Activated CD8-positive, alpha-beta memory T cell treated with anti-CD3 and anti-CD28 coated beads, Interleukin-2, amount 50 U/mL, for 4 hours (primary cell): ENCODE data around the gene C2orf42.
A peak's percentile ranks its signal among the peaks of the same experiment; 100 is the strongest.
"Not testable (repeated sequence)": the region's sequence is repeated elsewhere in the genome, so short reads cannot be mapped to it uniquely, and the experiment has no call there.

Source experiments
- DNase-seq: peaks from one replicate; pipeline ENCODE4 v3.0.0-alpha.2; 2020

Gene C2orf42

GRCh38 chr2:70131344-70132143 is 59.3 kb downstream of the C2orf42 start:
- DNase-seq, result not testable (repeated sequence)

GRCh38 chr2:70128005-70128404 is 62.8 kb downstream of the C2orf42 start:
- no peak for DNase-seq

- DNase-seq, result no peak
Observed at GRCh38 chr2:70126413-70126812, 64.4 kb downstream of the C2orf42 start.

DNA sequence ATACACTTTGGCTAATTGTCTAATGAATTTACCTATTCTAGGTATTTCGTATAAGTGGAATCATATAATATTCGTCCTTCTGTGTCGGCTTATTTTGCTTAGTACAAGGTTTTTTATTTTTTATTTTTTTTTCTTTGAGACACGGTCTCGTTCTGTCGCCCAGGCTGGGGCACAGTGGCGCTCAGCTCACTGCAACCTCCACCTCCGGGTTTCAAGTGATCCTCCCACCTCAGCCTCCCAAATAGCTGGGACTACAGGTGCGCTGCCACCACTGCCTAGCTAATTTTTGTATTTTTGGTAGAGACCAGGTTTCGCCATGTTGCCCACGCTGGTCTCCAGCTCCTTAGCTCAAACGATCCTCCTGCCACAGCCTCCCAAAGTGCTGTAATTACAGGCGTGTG is 65.3 kb downstream of the C2orf42 start:
- no peak for DNase-seq

- peak; percentile 67 for DNase-seq
Observed at GRCh38 chr2:70124983-70125480, 65.8 kb downstream of the C2orf42 start.

DNA sequence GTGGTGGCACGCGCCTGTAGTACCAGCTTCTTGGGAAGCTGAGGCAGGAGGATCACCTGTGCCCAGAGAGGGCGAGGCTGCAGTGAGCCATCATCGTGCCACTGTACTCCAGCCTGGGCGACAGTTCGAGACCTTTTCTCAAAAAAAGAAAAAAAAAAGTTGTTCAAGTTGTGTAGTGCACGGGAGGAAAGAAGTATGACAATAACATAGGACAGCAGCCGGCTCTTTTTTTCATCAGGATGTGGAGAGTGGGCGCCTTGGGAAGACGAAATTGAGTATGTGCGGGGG is 67.0 kb downstream of the C2orf42 start:
- no peak for DNase-seq

- DNase-seq, result no peak
Observed at GRCh38 chr2:70123051-70123828, 67.6 kb downstream of the C2orf42 start.

DNA sequence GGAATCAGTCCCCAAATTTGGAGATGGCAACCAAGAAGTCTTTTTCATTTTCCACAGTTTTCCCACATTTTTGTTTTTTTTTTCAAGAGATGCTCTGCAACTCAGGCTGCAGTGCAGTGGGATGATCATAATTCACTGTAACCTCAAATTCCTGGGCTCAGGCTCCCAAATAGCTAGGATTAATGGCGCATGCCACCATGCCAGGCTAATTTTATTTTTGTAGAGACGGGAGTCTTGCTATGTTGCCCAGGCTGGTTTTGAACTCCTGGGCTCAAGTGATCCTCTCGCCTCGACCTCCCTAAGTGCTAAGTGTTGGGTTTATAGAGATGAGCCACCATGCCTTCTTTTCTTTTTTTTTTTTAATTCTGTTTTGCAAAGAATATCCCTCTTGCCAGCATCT is 68.3 kb downstream of the C2orf42 start:
- no peak for DNase-seq

- DNase-seq, result no peak
Observed at GRCh38 chr2:70121627-70122372, 69.0 kb downstream of the C2orf42 start.

DNA sequence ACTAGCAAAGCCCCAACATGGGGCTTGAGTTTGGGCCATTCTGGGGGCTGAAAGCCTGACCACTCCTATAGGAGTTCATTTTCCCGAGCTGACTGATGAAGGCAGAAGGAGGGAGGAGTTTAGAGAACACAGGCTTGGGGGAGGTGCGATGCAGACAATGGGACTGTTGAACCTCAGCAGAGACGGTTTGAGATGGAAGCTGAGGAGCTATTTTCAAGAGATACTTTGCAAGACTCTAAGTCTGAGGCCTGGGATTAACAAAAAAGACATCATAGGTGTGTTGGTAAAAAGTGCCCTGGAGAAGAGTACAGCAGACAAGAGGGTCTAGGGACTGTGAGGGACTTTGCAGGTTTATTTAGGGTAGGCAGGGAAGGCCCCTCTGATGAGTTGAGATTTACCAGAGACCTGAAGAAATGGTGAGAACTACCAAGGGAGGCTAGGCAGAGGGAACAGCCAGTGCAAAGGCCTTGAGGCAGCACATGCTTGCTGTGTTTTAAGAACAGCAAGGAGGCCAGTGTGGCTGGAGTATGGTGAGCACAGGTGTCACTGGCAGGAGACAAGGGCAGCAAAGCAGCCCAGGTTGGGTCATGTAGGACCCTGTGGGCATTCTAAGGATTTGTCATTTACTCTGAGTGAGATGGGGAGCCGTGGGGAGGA is 71.9 kb downstream of the C2orf42 start:
- no peak for DNase-seq

GRCh38 chr2:70116936-70117552 is 73.8 kb downstream of the C2orf42 start:
- DNase-seq, result no peak

GRCh38 chr2:70115646-70116442 is 75.0 kb downstream of the C2orf42 start:
- DNase-seq, result no peak

DNA sequence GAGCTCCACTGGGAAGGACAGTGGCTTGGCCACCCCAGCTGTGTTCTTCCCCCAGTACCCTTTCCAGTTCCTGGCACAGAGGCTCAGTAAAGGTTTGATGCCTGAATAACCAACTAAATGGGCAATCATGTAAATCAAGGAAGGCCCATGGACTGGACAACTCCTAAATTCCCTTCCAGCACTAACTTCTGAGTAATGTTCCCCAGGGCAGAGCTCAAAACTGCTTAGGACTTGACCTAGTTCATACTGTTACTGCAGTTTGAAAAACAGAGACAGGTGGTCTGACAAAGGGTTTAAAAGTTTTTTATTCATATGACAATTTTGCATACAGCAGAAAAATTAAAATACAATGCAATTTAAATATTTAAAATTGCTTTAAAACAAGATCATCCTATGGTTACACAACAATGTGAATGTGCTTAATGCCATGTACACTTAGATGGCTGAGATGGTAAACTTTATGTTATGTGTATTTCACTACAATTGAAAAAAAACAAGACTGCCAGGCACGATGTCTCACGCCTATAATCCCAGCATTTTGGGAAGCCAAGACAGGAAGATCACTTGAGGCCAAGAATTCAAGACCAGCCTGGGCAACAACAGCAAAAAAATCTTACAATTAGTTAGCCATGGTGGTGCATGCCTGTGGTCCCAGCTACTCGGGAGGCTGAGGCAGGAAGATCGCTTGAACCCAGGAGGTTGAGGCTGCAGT is 77.3 kb downstream of the C2orf42 start:
- DNase-seq, result no peak

- no peak for DNase-seq
Observed at GRCh38 chr2:70111752-70112591, 78.8 kb downstream of the C2orf42 start.

GRCh38 chr2:70110397-70110796 is 80.4 kb downstream of the C2orf42 start:
- not testable (repeated sequence) for DNase-seq

DNA sequence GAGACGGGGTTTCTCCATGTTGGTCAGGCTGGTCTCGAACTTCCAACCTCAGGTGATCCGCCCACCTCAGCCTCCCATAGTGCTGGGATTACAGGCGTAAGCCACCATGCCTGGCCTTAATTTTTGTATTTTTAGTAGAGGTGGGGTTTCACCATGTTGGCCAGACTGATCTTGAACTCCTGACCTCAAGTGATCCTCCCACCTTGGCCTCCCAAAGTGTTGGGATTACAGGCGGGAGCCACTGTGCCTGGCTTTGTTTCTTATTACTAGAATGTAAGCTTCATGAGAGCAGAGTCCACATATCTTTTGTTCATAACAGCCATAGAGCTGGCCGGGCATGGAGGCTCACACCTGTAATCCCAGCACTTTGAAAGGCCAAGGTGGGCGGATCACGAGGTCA is 84.7 kb downstream of the C2orf42 start:
- not testable (repeated sequence) for DNase-seq

DNA sequence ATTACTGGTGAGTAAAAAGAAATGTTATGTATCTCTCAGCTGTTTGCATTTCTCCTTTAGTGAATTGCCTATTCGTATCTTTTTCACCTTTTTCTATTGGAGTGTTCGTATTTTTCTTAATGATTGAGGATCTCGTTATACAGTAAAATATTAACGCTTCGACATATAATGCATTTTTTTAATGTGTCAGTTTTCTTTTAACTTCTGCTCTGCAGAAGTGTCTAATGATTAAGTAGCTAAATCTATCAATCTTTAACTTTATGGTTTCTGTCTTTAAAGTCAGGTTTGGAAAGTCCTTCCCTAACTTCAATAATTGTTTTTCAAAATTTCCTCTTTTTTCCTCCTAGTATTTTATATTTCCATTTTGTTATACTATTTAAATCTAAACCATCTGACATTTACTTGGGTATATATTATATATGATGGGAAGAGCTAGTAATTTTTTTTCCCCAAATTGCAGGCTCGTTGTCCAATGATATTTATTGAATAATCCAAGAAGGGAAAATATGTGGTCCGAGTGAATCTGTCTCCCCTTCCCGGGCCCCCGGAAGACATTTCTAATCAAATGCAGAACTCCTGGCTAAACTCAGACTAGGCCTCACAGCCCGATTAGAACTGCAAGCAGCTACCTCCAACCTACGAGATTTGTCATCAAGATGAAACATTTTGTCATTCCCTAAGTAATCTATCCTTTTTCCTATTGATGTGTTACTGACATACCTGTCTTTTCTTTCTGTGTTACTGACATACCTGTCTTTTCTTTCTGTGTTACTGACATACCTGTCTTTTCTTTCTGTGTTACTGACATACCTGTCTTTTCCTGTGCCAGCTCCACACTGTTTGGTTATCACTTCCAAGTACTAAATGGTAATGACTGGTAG is 86.3 kb downstream of the C2orf42 start:
- peak; percentile 42 for DNase-seq

DNA sequence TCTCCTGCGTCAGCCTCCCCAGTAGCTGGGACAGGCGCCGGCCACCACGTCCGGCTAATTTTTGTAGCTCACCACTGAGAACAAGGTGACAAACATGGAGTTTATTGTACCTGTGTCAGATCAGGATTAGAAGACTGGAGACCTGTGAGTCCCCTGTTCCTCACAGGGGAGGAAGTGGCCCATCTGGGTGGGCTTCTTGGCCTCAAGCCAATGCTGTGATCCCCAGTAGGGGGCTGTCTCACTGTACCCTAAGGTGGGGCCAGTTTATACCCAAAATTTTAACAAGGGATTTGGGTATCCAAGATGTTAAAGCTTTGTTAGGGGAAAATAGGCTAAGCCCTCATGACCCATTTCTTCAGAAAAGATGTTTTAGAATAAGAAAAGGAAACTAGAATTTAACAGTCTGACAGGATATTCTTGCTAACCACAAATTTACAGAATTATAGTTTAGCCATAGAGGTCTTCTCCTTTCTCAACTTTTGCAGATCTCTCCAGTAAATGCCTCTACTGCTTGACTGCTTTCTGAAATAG is 87.2 kb downstream of the C2orf42 start:
- DNase-seq, result no peak
